ENCODE data around the gene LRRC8B. TPM values are rescaled to one million over a fixed set of nuclear protein-coding genes. Genes with fewer than 3 reads are reported as not detected.
A peak's percentile ranks its signal among the peaks of the same experiment; 100 is the strongest.

LRRC8B gene
- total and polyA plus RNA-seq, 2 donors from 2014 or later = 2.4 to 15.1 TPM

GRCh38 chr1:89535537-89535936 is 10.9 kb downstream of the LRRC8B start:
- TF ChIP-seq CTCF (IDR thresholded peaks at IDR 0.05; ENCODE audit: borderline replicate concordance, extremely low read depth, insufficient read depth) = no peak
- FAIRE-seq = no peak

GRCh38 chr1:89536555-89537341 is 12.1 kb downstream of the LRRC8B start:
- FAIRE-seq (no peak), DNase-seq (no peak)
- Histone ChIP-seq H3K4me3 (ENCODE audit: low read length in 3 of 3) (no peak overlapping the region), H3K27me3 (ENCODE audit: control insufficient read depth, insufficient read depth, low read length) (no peaks in the 10 kb centered on the region), H3K9me3 (ENCODE audit: control insufficient read depth in 2 of 3, insufficient read depth in 1 of 3, low read length in 3 of 3) (no peaks in the 10 kb centered on the region), H3K27ac (ENCODE audit: low read depth in 2 of 2, low read length in 2 of 2) (no peak overlapping the region), H3K4me1 (ENCODE audit: control insufficient read depth in 2 of 3, insufficient read depth in 2 of 3, low read depth in 1 of 3, low read length in 3 of 3) (no peaks in the 10 kb centered on the region), H3K9ac (ENCODE audit: low read length in 3 of 3) (no peak overlapping the region), H3K36me3 (ENCODE audit: control insufficient read depth in 2 of 3, insufficient read depth in 3 of 3, low read length in 3 of 3) (no peaks in the 10 kb centered on the region)
- intact Hi-C loops (cut with DNase I) = no loop called here
- TF ChIP-seq CTCF (IDR thresholded peaks at IDR 0.05; ENCODE audit: borderline replicate concordance, extremely low read depth, insufficient read depth) = no peak

More at GRCh38 chr1:89535537-89535936, 10.9 kb downstream of the LRRC8B start:
- no peak for DNase-seq
- intact Hi-C loops (cut with DNase I) = no loop called here
- H3K36me3 ChIP-seq (ENCODE audit: control insufficient read depth in 2 of 3, insufficient read depth in 3 of 3, low read length in 3 of 3) = no peaks in the 10 kb centered on the region
- H3K9ac ChIP-seq (ENCODE audit: low read length in 3 of 3) = no peak overlapping the region
- no peaks in the 10 kb centered on the region for H3K9me3 ChIP-seq (ENCODE audit: control insufficient read depth in 2 of 3, insufficient read depth in 1 of 3, low read length in 3 of 3)
- H3K27me3 ChIP-seq (ENCODE audit: control insufficient read depth, insufficient read depth, low read length) = no peaks in the 10 kb centered on the region
- no peak overlapping the region for H3K4me3 ChIP-seq (ENCODE audit: low read length in 3 of 3)
- no peak overlapping the region for H3K27ac ChIP-seq (ENCODE audit: low read depth in 2 of 2, low read length in 2 of 2)
- no peaks in the 10 kb centered on the region for H3K4me1 ChIP-seq (ENCODE audit: control insufficient read depth in 2 of 3, insufficient read depth in 2 of 3, low read depth in 1 of 3, low read length in 3 of 3)

- intact Hi-C loops (cut with DNase I) = no loop called here
- Histone ChIP-seq H3K9ac (ENCODE audit: low read length in 3 of 3) (no peak overlapping the region), H3K27me3 (ENCODE audit: control insufficient read depth, insufficient read depth, low read length) (no peaks in the 10 kb centered on the region), H3K36me3 (ENCODE audit: control insufficient read depth in 2 of 3, insufficient read depth in 3 of 3, low read length in 3 of 3) (no peaks in the 10 kb centered on the region), H3K9me3 (ENCODE audit: control insufficient read depth in 2 of 3, insufficient read depth in 1 of 3, low read length in 3 of 3) (no peaks in the 10 kb centered on the region), H3K4me1 (ENCODE audit: control insufficient read depth in 2 of 3, insufficient read depth in 2 of 3, low read depth in 1 of 3, low read length in 3 of 3) (no peaks in the 10 kb centered on the region), H3K4me3 (ENCODE audit: low read length in 3 of 3) (no peak overlapping the region), H3K27ac (ENCODE audit: low read depth in 2 of 2, low read length in 2 of 2) (no peak overlapping the region)
- FAIRE-seq (no peak), DNase-seq (peak in 1 of 5 donors; percentile 43)
- TF ChIP-seq CTCF (IDR thresholded peaks at IDR 0.05; ENCODE audit: borderline replicate concordance, extremely low read depth, insufficient read depth) = no peak
Observed at GRCh38 chr1:89538361-89538760, 13.7 kb downstream of the LRRC8B start.

Measured in kidney (tissue), 14 donors.